Adrenal gland (tissue), 12 donors: ENCODE data around the gene TRMT6. TPM values are rescaled to one million over a fixed set of nuclear protein-coding genes. Genes with fewer than 3 reads are reported as not detected.

Experiments
- DNase-seq, 7 donors: peaks; one replicate each; pipeline ENCODE4 v3.0.0-alpha.2; 2019 to 2020
- H3K27ac ChIP-seq, 5 donors: fragments of 200-600 bp; sonication (generic) in 4 of 5; 1 replicate in 3 of 5; 2 replicates in 2 of 5; pipeline versions ENCODE4 v1.5.1 to v1.8.0; 2016 to 2020; ENCODE audit warnings: mild to moderate bottlenecking in 1 of 5
- H3K27me3 ChIP-seq: fragments of 200-600 bp; 2 replicates; pipeline ENCODE4 v1.8.0; 2021
- H3K36me3 ChIP-seq, 2 donors: fragments of 200-600 bp; replicated peaks in 1 of 2; 1 replicate in 1 of 2; 2 replicates in 1 of 2; pipeline versions ENCODE4 v1.5.1 to v1.8.0; 2018 to 2022
- H3K4me1 ChIP-seq, 2 donors: fragments of 200-600 bp; replicated peaks in 1 of 2; 1 replicate in 1 of 2; 2 replicates in 1 of 2; pipeline versions ENCODE4 v1.5.1 to v1.8.0; 2018 to 2021
- H3K4me3 ChIP-seq, 4 donors: fragments of 200-600 bp; sonication (generic) in 3 of 4; one replicate each; pipeline ENCODE4 v1.5.1; 2016 to 2018
- H3K9me3 ChIP-seq, 3 donors: fragments of 200-600 bp; sonication (generic) in 1 of 3; replicated peaks in 1 of 3; 1 replicate in 2 of 3; 2 replicates in 1 of 3; pipeline versions ENCODE4 v1.5.1 to v1.8.0; 2016 to 2021
- POLR2A ChIP-seq, 2 donors: fragments of 450-650 bp; IDR thresholded peaks; one replicate each; pipeline ENCODE4 v1.6.1; 2017; ENCODE audit warnings: antibody characterized with exemption in 2 of 2, mild to moderate bottlenecking in 2 of 2, moderate library complexity in 1 of 2
- WGBS, 4 donors: extraction: QIAGEN DNeasy Blood & Tissue Kit in 2 of 4; methylation state at CpG; one replicate each; pipeline versions ENCODE4 v1.1.5 to v1.1.7; 2013 to 2017; 5-methylcytosine and 5-hydroxymethylcytosine counted together
- intact Hi-C, 2 donors: fragments of 100-400 bp; cut with DNase I; formaldehyde crosslinking; loops; one replicate each; pipeline versions ENCODE4 v1.14.1 to v1.15.0; 2022 to 2023
- polyA plus RNA-seq, 3 donors: library from polyadenylated mRNA; stranded (reverse); fragments of 200-250 nt in 2 of 3; fragments of 350-450 nt in 1 of 3; fragmentation: Illumina TruSeq in 1 of 3; extraction: RNeasy Lipid Tissue Mini Kit (QIAGEN cat#74804) in 1 of 3; gene quantifications; one replicate each; pipeline ENCODE4 v1.2.3, GENCODE V29; 2013 to 2014
- total RNA-seq, 9 donors: library from RNA; depleted of rRNA in 4 of 9; stranded (reverse); fragments of >200 nt in 4 of 9; fragments of 120-200 nt in 1 of 9; fragmentation: NEBNext Ultra II Directional in 1 of 9; extraction: Animal tissue kit (Norgen Biotek cat#: 25700) in 1 of 9; gene quantifications; one replicate each; pipeline versions ENCODE4 v1.1.0 to v1.2.4, GENCODE V29; 2013 to 2023
- TF ChIP-seq, protein P1 (sequence below), 6 experiments: fragments of 450-650 bp in 4 of 6; fragments of 200-600 bp in 2 of 6; sonication (generic) in 1 of 6; IDR thresholded peaks; 1 replicate in 5 of 6; 2 replicates in 1 of 6; pipeline versions ENCODE4 v1.5.1 to v1.8.0; 2016 to 2021; ENCODE audit warnings: antibody characterized with exemption in 6 of 6, mild to moderate bottlenecking in 2 of 6, moderate library complexity in 1 of 6
- donor health status: healthy with polysubstance abuse.
- donor health status: Bipolar disorder and iron deficiency.
- donor health status: DM: yes; HTN: yes; CAD: no.
- donor health status: DM: no; HTN: no; CAD: no.
- donor health status: DM: no; HTN: no; CAD: no.
- donor health status: DM: yes; HTN: yes; CAD: no.

TRMT6 gene
- total and polyA plus RNA-seq, 12 donors = 8.9 to 32.0 (median 15.1) TPM

DNA sequence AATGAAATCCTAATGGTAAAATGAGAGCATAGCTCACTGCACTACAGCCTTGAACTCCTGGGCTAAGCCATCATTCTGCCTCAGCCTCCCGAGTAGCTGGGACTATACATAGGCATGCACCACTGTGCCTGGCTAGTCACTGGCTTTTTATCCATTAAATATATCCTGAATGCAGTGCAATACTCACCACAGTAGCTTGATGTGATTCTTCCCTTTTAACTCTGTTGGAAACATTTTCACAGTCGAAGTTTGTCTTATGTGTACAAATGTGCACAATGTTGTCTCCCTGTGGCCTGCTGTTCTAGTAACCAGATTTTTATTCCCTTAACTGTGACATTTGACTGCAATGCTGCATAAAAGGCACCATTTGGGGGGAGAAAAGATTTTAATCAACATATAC lies 56.7 kb downstream of the TRMT6 start:
- TF ChIP-seq POLR2A (IDR thresholded peaks at IDR 0.05) = no peak
- TF ChIP-seq, protein P1, sequence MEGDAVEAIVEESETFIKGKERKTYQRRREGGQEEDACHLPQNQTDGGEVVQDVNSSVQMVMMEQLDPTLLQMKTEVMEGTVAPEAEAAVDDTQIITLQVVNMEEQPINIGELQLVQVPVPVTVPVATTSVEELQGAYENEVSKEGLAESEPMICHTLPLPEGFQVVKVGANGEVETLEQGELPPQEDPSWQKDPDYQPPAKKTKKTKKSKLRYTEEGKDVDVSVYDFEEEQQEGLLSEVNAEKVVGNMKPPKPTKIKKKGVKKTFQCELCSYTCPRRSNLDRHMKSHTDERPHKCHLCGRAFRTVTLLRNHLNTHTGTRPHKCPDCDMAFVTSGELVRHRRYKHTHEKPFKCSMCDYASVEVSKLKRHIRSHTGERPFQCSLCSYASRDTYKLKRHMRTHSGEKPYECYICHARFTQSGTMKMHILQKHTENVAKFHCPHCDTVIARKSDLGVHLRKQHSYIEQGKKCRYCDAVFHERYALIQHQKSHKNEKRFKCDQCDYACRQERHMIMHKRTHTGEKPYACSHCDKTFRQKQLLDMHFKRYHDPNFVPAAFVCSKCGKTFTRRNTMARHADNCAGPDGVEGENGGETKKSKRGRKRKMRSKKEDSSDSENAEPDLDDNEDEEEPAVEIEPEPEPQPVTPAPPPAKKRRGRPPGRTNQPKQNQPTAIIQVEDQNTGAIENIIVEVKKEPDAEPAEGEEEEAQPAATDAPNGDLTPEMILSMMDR (IDR thresholded peaks at IDR 0.05) = no peak
- no peaks in the 10 kb centered on the region for H3K27me3 ChIP-seq
- no peaks in the 10 kb centered on the region for H3K4me1 ChIP-seq
- H3K4me3 ChIP-seq = no peak overlapping the region
- no peaks in the 10 kb centered on the region for H3K9me3 ChIP-seq
- H3K27ac ChIP-seq = no peak overlapping the region
- H3K36me3 ChIP-seq = no peaks in the 10 kb centered on the region
- no peak for DNase-seq
- 75 to 83% (median 81%) methylated on average over 2 of the region's 2 CpGs for WGBS, 4 donors
- intact Hi-C loops = no loop called here

DNA sequence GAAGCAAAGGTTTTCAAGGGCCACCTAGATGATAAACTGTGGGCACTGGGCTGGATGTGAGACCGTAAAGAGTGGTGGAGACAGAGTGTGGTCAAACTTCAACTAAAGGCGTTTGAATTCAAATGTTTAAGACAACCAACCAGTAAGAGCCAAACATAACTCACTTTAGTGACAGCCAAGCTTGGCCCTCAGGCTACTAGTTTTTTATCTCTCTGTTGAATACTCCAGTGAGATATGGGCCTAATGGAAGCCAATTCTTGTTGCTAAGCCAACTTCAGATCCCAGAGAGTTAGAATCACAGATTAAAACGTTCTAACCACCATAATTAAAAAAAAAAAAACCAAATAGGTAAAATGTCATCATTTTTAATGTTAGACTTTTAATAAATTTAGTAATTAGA lies 57.3 kb downstream of the TRMT6 start:
- intact Hi-C loops = no loop called here

GRCh38 chr20:5890773-5891441 lies 59.4 kb downstream of the TRMT6 start:
- Histone ChIP-seq H3K4me1 (peaks cover 0 to 14% of the 10 kb centered on the region in 2 donors), H3K27me3 (no peaks in the 10 kb centered on the region), H3K36me3 (no peaks in the 10 kb centered on the region), H3K9me3 (no peaks in the 10 kb centered on the region), H3K4me3 (no peak overlapping the region), H3K27ac (no peak overlapping the region)
- intact Hi-C loops = no loop called here
- DNase-seq = peak in 1 of 7 donors; percentile 77
- no peak for TF ChIP-seq POLR2A (IDR thresholded peaks at IDR 0.05)
- TF ChIP-seq, protein P1 (IDR thresholded peaks at IDR 0.05) = no peak
- 70 to 83% (median 79%) methylated on average over 10 of the region's 10 CpGs for WGBS, 4 donors

More for the DNA sequence above, 57.3 kb downstream of the TRMT6 start:
- Histone ChIP-seq H3K27ac (no peak overlapping the region), H3K9me3 (no peaks in the 10 kb centered on the region), H3K27me3 (no peaks in the 10 kb centered on the region), H3K4me3 (no peak overlapping the region), H3K36me3 (no peaks in the 10 kb centered on the region), H3K4me1 (peaks cover 0 to 3% of the 10 kb centered on the region in 2 donors)
- WGBS, 4 donors = 68 to 77% (median 72%) methylated on average over 3 of the region's 3 CpGs
- DNase-seq = no peak
- TF ChIP-seq, protein P1 (IDR thresholded peaks at IDR 0.05) = no peak
- no peak for TF ChIP-seq POLR2A (IDR thresholded peaks at IDR 0.05)

GRCh38 chr20:5888041-5888440 lies 62.3 kb downstream of the TRMT6 start:
- DNase-seq = no peak
- H3K4me1 ChIP-seq = peaks cover 0 to 14% of the 10 kb centered on the region in 2 donors
- H3K9me3 ChIP-seq = no peaks in the 10 kb centered on the region
- H3K27ac ChIP-seq = peak overlapping the region in 1 of 5 donors; percentile 69
- WGBS, 4 donors = 28 to 52% (median 41%) methylated on average over 1 of the region's 1 CpG
- H3K27me3 ChIP-seq = no peaks in the 10 kb centered on the region
- H3K4me3 ChIP-seq = no peak overlapping the region
- TF ChIP-seq, protein P1 (IDR thresholded peaks at IDR 0.05) = no peak
- no peak for TF ChIP-seq POLR2A (IDR thresholded peaks at IDR 0.05)
- H3K36me3 ChIP-seq = no peaks in the 10 kb centered on the region
- intact Hi-C loops = no loop called here
